ENCODE results near the gene PTPRM.

Gene PTPRM

GRCh38 chr18:8397034-8397433 is 829.9 kb downstream of the PTPRM start:
- TF ChIP-seq, protein P1, sequence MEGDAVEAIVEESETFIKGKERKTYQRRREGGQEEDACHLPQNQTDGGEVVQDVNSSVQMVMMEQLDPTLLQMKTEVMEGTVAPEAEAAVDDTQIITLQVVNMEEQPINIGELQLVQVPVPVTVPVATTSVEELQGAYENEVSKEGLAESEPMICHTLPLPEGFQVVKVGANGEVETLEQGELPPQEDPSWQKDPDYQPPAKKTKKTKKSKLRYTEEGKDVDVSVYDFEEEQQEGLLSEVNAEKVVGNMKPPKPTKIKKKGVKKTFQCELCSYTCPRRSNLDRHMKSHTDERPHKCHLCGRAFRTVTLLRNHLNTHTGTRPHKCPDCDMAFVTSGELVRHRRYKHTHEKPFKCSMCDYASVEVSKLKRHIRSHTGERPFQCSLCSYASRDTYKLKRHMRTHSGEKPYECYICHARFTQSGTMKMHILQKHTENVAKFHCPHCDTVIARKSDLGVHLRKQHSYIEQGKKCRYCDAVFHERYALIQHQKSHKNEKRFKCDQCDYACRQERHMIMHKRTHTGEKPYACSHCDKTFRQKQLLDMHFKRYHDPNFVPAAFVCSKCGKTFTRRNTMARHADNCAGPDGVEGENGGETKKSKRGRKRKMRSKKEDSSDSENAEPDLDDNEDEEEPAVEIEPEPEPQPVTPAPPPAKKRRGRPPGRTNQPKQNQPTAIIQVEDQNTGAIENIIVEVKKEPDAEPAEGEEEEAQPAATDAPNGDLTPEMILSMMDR (conservative IDR thresholded peaks at IDR 0.05; ENCODE audit: low read depth, low read length), result no peak
- DNase-seq (ENCODE audit: low read depth), result no peak
- no peak overlapping the region for H3K4me3 ChIP-seq (ENCODE audit: low read depth, low read length)

- no peak overlapping the region for H3K4me3 ChIP-seq (ENCODE audit: low read depth, low read length)
- DNase-seq (ENCODE audit: low read depth), result no peak
- TF ChIP-seq, protein P1 (conservative IDR thresholded peaks at IDR 0.05; ENCODE audit: low read depth, low read length), result no peak
Observed at GRCh38 chr18:8399138-8399537, 832.0 kb downstream of the PTPRM start.

- H3K4me3 ChIP-seq (ENCODE audit: low read depth, low read length), result no peak overlapping the region
Observed at GRCh38 chr18:8400193-8400752, 833.2 kb downstream of the PTPRM start.

GRCh38 chr18:8400825-8401224 is 833.7 kb downstream of the PTPRM start:
- TF ChIP-seq, protein P1 (conservative IDR thresholded peaks at IDR 0.05; ENCODE audit: low read depth, low read length), result no peak
- H3K4me3 ChIP-seq (ENCODE audit: low read depth, low read length), result no peak overlapping the region
- no peak for DNase-seq (ENCODE audit: low read depth)

More at GRCh38 chr18:8400193-8400752, 833.2 kb downstream of the PTPRM start:
- no peak for DNase-seq (ENCODE audit: low read depth)
- TF ChIP-seq, protein P1 (conservative IDR thresholded peaks at IDR 0.05; ENCODE audit: low read depth, low read length), result no peak

GRCh38 chr18:8401606-8402005 is 834.5 kb downstream of the PTPRM start:
- H3K4me3 ChIP-seq (ENCODE audit: low read depth, low read length), result no peak overlapping the region
- TF ChIP-seq, protein P1 (conservative IDR thresholded peaks at IDR 0.05; ENCODE audit: low read depth, low read length), result no peak
- no peak for DNase-seq (ENCODE audit: low read depth)

GRCh38 chr18:8402237-8402636 is 835.1 kb downstream of the PTPRM start:
- no peak overlapping the region for H3K4me3 ChIP-seq (ENCODE audit: low read depth, low read length)
- TF ChIP-seq, protein P1 (conservative IDR thresholded peaks at IDR 0.05; ENCODE audit: low read depth, low read length), result no peak
- DNase-seq (ENCODE audit: low read depth), result no peak

DNA sequence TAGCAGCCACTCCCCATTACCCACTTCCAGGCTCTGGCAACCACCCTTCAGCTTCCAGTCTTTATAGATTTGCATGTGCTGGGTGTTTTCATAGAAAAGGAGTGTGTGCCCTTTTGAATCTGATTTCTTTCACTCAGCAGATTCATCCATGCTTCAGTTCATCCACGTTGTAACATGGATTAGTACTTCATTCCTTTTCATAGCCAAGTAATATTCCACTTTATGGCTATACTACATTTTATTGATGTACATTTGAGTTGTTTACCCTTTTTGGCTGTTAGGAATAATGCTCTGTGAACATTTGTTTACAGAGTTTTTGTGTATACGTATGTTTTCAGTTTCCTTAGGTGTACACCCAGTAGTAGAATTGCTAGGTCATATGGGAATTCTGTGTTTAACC is 836.6 kb downstream of the PTPRM start:
- no peak for DNase-seq (ENCODE audit: low read depth)
- TF ChIP-seq, protein P1 (conservative IDR thresholded peaks at IDR 0.05; ENCODE audit: low read depth, low read length), result no peak

More for the DNA sequence above, 836.6 kb downstream of the PTPRM start:
- H3K4me3 ChIP-seq (ENCODE audit: low read depth, low read length), result no peak overlapping the region

Data from choroid plexus epithelial cell (primary cell).